Activated CD8-positive, alpha-beta memory T cell treated with anti-CD3 and anti-CD28 coated beads for 36 hours (primary cell): ENCODE data around the gene PTPRN2. TPM values are rescaled to one million over a fixed set of nuclear protein-coding genes. Genes with fewer than 3 reads are reported as not detected.
"Not testable (repeated sequence)": the region's sequence is repeated elsewhere in the genome, so short reads cannot be mapped to it uniquely, and the experiment has no call there.

Experiments
- CTCF ChIA-PET: fragments of 350-600 bp; sonication (Branson Sonifier 250); formaldehyde crosslinking; loops from one replicate; lab custom pipeline; 2021; ENCODE audit warnings: antibody characterized with exemption; lab: Charles Lee
- POLR2A ChIA-PET: fragments of 350-600 bp; sonication (Branson Sonifier 250); formaldehyde crosslinking; loops from one replicate; lab custom pipeline; 2021; ENCODE audit warnings: antibody characterized with exemption; lab: Charles Lee
- total RNA-seq, 2 experiments: library from RNA; stranded (reverse); gene quantifications; one replicate each; pipeline ENCODE4 v1.2.3, GENCODE V29; 2021

PTPRN2 gene
- total RNA-seq, 2 experiments from 2014 or later = 0.36 to 0.44 TPM

DNA sequence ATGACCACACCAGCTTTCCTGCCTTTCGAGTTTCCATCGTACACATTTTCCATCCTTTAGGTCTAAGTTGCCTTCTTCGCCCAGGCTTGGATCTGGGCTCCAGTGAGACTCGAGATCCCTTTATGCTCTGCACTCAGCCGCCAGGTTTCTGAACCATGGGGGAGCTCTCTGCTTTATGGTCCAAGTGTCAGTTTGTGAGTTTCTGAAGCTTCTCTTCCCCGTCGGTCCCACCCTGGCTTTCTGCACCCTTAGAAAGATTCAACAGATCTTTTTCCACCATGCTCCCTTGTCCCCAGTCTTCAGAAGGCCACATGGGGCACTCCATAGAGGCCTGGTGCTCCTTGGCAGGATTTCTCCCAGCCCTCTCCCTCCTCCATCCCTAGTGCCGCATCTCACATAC, 402.0 kb downstream of the PTPRN2 start:
- ChIA-PET POLR2A (no interaction called here), CTCF (no interaction called here)

- ChIA-PET CTCF (no interaction called here), POLR2A (no interaction called here)
Observed at GRCh38 chr7:158183431-158183830, 404.2 kb downstream of the PTPRN2 start.

DNA sequence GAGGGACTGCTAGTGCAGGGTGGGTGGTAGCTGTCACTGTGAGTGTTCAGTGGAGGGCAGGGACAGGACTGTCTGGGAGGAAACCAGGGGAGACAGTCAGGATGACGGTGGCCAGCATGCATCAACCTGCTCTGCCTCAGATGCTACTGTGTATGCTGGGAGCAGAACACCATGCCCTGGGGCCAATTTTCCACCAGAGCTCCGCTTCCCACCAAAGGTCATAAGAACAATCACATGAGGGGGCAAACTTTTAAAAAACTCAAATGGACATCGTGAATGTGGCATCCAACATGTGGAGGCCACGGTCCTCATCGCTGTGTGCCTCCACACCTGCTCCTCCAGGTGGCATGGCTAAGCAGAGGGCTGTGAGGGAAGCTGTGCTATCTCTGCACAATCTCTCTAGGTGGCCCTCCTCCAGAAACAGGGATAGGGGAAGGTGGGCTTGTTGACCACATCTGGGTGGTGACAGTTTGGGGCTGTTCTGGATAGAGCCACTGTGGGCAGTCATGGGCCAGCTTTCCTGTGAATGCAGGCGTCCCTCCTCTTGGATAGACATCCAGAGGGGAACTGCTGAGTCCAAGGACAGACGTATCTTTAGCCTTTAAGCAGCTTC, 411.0 kb downstream of the PTPRN2 start:
- ChIA-PET POLR2A (no interaction called here), CTCF (no interaction called here)

DNA sequence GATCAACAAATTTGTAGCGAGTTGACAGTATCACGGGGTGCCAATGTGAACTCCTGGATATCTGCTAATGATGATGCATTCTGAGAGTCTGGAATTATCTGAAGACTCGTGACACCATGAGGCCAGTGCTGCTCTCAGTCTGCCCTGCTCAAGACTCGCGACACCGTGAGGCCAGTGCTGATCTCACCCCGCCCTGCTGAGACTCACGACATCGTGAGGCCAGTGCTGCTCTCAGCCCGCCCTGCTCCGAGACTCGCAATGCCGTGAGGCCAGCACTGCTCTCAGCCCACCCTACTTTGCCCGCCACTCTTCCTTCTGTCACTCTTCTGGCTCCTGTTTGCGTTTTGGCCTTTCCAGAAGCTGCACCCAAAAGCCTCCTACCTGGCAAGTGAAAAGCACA, 411.8 kb downstream of the PTPRN2 start:
- ChIA-PET CTCF (no interaction called here), POLR2A (no interaction called here)

DNA sequence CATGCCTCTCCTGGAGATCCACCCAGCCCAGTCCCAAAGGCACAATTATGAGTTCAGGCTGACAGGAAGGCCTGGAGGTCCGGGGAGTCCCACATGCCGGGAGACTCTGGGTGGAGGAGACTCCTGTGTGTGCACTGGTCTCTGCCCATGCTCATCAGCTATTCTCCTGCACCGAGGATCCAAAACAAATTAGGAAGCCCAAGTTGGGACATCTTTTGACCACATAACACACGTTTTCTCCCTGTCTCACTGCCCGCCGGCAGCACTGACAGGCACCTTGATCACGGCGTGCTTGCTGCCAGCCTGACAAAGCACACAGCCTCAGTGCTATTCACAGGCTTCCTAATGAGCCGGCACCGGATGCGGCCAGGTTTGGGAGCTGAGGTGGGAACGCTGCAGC, 412.7 kb downstream of the PTPRN2 start:
- POLR2A ChIA-PET = no interaction called here
- CTCF ChIA-PET = no interaction called here

GRCh38 chr7:158167373-158167772, 420.2 kb downstream of the PTPRN2 start:
- POLR2A ChIA-PET = no interaction called here
- CTCF ChIA-PET = no interaction called here

DNA sequence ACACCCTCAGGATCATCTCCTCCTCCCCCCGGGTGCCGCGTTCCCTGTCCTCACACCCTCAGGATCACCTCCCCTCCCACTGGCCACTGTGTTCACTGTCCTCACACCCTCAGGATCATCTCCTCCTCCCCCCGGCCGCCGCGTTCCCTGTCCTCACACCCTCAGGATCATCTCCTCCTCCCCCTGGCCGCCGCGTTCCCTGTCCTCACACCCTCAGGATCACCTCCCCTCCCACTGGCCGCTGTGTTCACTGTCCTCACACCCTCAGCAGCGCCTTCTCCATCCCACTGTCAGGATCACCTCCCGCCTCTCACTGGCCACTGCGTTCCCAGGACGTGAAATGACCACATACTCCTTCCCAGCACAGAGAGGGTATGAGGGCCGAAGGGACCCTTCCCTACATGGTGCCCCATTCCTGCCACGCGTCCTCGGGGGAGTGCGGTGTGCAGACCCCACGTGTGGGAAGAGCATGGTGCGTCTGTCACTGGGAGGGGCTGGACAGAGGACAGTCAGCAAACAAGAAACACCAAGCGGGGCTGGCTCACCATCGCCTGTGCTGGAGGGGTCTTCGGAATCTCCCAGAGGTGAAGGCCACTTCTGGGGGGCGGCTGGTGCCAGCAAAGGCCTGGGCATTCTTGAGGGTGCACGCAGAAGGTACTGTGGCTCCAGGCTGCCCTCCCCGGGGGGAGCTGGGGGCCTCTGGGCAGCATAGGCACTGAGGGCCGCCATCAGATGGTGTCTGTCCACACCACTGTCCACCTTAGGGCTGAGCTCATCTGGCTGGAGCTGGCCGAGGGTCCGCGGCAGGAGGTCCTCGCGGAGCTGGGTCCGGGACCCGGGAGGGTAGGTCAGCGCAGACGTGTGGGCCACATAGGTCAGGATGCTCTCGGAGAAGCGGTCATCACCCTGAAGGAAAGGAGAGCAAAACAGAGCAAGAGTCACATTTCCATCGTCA, 421.0 kb downstream of the PTPRN2 start:
- ChIA-PET POLR2A (no interaction called here), CTCF (no interaction called here)

GRCh38 chr7:158165711-158166110, 421.9 kb downstream of the PTPRN2 start:
- ChIA-PET POLR2A (no interaction called here), CTCF (no interaction called here)

DNA sequence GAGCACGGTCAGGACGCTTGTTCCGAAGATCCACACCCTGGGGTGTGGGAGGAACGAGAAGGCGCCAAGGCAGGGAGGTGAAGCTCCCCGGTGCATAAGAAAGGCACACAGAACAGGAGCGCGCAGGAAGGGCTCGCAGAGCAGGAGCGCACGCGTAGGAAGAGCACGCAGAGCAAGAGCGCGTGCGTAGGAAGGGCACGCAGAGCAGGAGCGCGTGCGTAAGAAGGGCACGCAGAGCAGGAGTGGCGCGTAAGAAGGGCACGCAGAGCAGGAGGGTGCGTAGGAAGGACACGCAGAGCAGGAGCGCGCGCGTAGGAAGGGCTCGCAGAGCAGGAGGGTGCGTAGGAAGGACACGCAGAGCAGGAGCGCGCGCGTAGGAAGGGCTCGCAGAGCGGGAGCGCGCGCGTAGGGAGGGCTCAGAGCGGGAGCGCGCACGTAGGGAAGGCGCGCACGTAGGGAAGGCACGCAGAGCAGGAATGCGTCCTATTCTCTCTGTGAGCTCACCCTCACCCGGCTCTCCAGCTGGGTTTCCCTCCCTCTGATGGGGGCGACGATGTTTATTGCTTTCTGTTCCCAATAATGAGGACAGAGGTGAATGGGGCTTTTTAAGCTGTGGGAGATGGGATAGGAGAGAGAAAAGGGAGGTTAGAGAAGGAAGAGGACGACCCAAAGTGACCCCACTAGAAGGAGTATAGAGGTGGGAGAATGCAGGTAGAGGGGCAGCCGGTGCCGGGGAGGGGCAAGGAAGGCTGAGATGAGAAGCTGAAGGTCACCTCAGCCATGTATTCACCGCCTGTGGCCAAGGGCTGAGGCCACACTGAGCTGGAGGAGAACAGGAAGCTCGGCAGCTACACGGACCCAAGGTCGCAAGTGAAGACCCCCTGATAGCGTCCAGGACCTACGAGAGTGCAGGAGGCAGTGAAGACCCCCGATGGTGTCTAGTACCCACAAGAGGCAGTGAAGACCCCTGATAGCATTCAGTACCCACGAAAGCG, 423.2 kb downstream of the PTPRN2 start:
- POLR2A ChIA-PET = no interaction called here
- CTCF ChIA-PET = no interaction called here

DNA sequence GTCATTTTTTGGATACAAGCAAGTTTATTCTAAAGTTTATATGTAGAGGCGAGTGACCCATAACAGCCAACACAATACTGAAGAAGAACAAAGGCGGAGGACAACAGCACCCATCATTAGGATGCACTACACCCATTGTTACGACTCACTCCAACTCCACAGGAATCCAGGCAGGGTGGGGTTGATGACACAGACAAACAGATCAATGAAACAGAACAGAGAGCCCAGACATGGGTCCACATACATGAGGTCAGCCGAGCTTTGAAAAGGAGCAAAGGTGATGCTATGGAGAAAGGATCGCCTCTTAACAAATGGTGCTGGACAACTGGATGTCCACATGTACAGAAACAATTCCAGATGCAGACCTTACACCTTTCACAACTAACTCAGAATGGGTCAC, 426.4 kb downstream of the PTPRN2 start:
- ChIA-PET POLR2A (no interaction called here), CTCF (no interaction called here)

- POLR2A ChIA-PET = no interaction called here
- CTCF ChIA-PET = no interaction called here
Observed at GRCh38 chr7:158160199-158160598, 427.4 kb downstream of the PTPRN2 start.

DNA sequence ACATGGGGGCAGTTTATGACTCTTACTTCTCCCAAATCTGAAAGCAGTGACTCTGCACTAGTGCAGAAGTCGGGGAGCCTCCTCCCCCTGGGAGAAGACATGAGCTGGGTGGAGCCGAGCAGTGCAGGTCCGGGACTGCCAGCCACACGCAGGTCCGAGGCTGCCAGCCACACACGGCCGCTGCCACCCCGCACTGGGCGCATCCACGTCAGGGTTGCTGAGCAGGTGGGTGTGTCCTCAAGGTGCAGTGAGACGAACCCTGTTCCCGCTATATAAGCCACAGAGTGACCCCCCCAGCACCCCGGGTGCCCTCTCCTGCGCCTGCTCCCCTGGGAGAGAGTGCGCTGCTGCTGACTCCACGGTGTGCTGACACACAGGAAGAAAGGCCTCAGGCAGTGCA, 430.2 kb downstream of the PTPRN2 start:
- POLR2A ChIA-PET = no interaction called here
- CTCF ChIA-PET = no interaction called here

DNA sequence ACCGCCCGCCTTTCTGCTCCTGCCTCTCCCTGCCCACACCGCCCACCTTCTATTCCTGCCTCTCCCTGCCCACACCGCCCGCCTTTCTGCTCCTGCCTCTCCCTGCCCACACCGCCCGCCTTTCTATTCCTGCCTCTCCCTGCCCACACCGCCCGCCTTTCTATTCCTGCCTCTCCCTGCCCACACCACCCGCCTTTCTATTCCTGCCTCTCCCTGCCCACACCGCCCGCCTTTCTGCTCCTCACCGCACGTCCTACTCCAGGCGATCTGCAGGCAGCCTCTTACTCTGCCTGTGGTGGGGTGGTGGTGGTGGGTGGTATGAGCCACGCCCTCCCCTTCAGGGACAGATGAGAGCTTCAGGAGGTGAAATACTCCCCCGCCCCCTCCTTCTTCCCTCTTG, 436.4 kb downstream of the PTPRN2 start:
- POLR2A ChIA-PET = not testable (repeated sequence)
- CTCF ChIA-PET = interaction anchor here (0.7 kb wide), 1 partner anchor 1138 kb away, joined by 3 read pairs; no protein-coding TSS in a partner anchor

DNA sequence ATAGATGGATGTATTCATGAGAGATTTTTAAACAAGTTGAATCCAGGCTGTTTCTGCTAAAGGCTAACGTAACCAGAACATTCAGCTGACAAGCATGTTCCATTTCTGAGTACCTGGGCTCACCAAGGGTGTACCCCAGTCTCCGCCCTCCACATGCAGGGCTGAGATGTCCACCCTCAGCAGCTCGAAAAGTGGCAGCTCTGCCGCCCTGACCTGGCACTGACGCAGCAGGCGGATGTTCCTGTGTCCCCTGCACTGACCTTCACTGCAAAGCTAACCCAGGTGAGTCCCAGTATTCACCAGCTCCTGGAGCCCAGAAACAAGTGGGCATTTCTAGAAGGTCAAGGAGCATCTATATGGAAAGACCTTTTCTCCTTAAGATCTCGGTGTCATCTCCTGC, 437.4 kb downstream of the PTPRN2 start:
- ChIA-PET CTCF (no interaction called here), POLR2A (no interaction called here)

DNA sequence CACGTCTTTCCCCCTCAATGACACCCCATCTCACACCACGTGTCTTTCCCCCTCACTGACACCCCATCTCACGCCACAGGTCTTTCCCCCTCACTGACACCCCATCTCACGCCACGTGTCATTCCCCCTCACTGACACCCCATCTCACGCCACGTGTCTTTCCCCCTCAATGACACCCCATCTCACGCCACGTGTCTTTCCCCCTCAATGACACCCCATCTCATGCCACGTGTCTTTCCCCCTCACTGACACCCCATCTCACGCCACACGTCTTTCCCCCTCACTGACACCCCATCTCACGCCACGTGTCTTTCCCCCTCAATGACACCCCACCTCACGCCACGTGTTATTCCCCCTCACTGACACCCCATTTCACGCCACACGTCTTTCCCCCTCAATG, 440.2 kb downstream of the PTPRN2 start:
- POLR2A ChIA-PET, CTCF ChIA-PET: not testable (repeated sequence)

DNA sequence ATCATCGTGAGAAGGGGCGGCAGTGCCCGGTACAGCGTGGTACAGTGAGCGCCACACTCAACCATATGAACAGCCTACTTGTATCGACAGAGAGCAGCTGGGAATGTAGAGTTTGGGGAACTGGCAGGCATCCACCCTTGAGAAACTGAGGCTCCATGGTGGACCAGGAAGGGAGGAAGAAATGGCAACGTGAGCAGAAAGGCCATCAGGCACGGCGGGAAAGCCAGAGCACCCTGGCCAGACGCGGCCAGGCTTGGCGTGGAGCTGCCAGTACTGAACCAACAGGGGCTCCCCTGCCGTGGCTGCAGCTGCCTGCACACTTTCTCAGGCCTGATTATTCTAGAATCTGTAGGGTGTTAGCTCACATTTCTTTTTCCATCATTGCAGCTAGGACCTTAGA, 442.3 kb downstream of the PTPRN2 start:
- POLR2A ChIA-PET = no interaction called here
- CTCF ChIA-PET = no interaction called here

DNA sequence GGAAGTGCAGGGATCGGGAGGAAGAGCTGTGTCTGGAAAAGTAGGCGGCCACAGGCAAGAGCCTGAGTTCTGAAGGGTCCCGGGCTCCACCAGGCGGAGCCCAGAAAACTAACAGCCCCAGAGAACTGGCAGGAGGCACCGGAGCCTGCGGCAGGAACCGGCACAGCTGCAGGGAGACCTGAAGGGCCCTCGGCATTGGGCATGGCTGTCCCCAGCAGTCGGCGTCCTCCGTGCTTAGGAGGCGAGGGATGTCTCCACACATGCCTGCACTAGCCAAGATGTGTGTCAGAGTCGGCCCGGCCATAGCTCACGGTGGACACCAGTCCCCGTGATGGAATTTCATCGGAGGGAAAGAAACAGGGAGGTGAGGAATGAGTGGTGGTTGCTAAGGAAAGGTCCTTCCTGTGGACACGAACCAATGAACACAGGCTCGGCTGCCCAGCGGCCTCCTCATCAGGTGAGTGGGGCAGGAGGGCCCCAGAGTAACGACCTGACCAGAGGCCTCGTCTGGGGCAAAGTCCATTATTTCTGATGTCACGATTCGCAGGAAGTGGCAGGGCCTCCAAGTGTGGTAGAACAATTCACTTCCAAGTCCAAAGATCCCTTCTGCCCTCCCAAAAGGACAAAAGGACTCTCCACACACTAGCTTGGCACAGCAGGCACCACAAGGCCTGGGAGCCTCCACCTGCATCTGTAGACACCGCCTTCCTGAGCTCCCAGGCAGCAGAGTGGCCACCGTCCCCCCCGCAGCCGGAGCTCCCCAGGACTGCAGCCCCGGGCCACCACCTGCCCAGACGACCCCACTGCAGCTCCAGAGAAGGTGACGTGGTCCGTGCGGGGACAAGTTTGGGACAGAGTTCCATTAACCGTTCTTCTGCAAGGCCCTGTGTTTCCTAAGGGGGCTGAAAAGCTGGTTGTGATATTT, 444.2 kb downstream of the PTPRN2 start:
- ChIA-PET CTCF (no interaction called here), POLR2A (no interaction called here)

DNA sequence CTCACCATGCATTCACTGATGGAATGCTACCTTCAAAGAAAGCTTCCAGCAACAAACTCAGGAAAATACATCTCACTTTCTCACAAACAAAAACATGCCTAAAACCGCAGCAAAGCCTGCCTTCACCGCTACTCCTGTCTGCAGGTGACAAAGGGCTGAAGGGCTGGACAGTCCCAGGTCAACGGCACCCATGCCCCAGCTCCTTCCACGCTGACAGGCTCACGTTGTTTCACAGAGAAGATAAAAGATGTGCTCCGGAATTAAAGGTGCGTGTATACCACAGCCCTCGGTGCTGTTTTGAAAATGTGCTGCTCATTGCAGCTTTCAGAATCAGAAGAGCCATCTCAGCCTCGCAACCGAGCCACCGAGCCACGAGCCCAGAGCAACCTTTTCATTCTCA, 445.0 kb downstream of the PTPRN2 start:
- ChIA-PET CTCF (no interaction called here), POLR2A (no interaction called here)
